Kidney epithelial cell (primary cell): ENCODE results near the gene EGFLAM. TPM values are rescaled to one million over a fixed set of nuclear protein-coding genes. Genes with fewer than 3 reads are reported as not detected.

ENCODE experiments used
- DNase-seq: peaks from one replicate; pipeline ENCODE4 v3.0.0-alpha.2; 2010; ENCODE audit warnings: low read depth
- H3K27me3 ChIP-seq: 2 replicates; pipeline ENCODE4 v1.6.0; 2011; ENCODE audit warnings: low read length; ENCODE audit not compliant: control insufficient read depth, insufficient read depth
- H3K36me3 ChIP-seq: 2 replicates; pipeline ENCODE4 v1.5.1; 2011; ENCODE audit warnings: low read length; ENCODE audit not compliant: control insufficient read depth, insufficient read depth
- H3K4me3 ChIP-seq: 2 replicates; pipeline ENCODE4 v1.5.1; 2011; ENCODE audit warnings: low read depth, mild to moderate bottlenecking, control low read depth, low read length
- total RNA-seq: library from RNA; depleted of rRNA; stranded (reverse); fragments of >200 nt; gene quantifications from 2 replicates; pipeline ENCODE4 v1.2.3, GENCODE V29; 2015
- TF ChIP-seq, protein P1 (sequence below): IDR thresholded peaks from 2 replicates; pipeline ENCODE4 v1.5.1; 2011; ENCODE audit warnings: mild to moderate bottlenecking, moderate library complexity, low read length, control low read depth, inconsistent platforms; ENCODE audit not compliant: insufficient read depth, poor library complexity, severe bottlenecking

Gene EGFLAM
- total RNA-seq, 1 donor from 2014 or later = 3.5 TPM

DNA sequence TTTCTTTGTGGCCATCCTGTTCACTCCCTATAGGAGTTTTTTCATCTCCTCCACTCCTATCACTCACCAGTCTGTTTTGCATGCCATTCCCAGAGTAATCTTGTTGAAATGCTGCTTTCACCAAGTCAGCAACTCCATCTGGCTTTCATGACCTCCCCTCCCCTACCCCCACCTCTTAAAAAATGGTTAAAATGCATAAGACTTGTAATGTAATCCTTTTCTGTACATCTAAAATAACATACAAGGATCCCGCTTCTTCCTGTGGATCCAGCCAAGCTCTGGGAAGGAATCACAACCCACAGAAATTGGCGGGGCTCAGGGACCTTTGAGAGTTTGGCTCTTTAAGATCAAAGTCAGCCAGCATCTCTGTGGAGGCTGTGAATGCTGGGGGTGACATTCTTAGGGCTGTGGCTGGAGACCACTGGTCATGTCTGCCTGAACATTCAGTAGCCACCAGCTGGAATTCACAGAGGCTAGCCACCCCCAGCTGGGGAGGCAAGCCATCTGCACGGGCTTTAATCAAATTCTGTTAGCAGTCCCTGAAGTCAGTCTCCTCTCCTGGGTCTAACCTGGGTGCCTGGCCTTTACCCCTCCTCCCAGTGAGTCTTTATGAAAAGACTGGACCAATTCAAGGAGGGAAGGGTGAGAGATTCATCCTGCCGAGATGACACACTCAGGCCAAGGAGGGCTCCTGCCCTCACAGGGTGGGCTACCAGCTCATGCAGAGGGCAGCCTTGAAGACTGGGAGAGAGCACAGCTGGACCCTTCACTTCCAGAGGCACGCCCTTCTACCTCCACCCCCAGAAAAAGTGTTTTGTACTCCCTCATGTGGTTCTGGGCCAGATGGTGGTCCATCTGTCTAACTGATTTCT, 165.2 kb downstream of the EGFLAM start:
- H3K27me3 ChIP-seq = no peaks in the 10 kb centered on the region

GRCh38 chr5:38424148-38425060, 166.0 kb downstream of the EGFLAM start:
- Histone ChIP-seq H3K27me3 (no peaks in the 10 kb centered on the region), H3K36me3 (no peaks in the 10 kb centered on the region), H3K4me3 (no peak overlapping the region)
- TF ChIP-seq, protein P1, sequence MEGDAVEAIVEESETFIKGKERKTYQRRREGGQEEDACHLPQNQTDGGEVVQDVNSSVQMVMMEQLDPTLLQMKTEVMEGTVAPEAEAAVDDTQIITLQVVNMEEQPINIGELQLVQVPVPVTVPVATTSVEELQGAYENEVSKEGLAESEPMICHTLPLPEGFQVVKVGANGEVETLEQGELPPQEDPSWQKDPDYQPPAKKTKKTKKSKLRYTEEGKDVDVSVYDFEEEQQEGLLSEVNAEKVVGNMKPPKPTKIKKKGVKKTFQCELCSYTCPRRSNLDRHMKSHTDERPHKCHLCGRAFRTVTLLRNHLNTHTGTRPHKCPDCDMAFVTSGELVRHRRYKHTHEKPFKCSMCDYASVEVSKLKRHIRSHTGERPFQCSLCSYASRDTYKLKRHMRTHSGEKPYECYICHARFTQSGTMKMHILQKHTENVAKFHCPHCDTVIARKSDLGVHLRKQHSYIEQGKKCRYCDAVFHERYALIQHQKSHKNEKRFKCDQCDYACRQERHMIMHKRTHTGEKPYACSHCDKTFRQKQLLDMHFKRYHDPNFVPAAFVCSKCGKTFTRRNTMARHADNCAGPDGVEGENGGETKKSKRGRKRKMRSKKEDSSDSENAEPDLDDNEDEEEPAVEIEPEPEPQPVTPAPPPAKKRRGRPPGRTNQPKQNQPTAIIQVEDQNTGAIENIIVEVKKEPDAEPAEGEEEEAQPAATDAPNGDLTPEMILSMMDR = no peak
- DNase-seq = no peak

More for the DNA sequence above, 165.2 kb downstream of the EGFLAM start:
- Histone ChIP-seq H3K4me3 (no peak overlapping the region), H3K36me3 (no peaks in the 10 kb centered on the region)
- DNase-seq = no peak
- TF ChIP-seq, protein P1 = no peak

- Histone ChIP-seq H3K27me3 (no peaks in the 10 kb centered on the region), H3K4me3 (no peak overlapping the region), H3K36me3 (no peaks in the 10 kb centered on the region)
- no peak for DNase-seq
- TF ChIP-seq, protein P1 = no peak
Observed at GRCh38 chr5:38426490-38426889, 168.1 kb downstream of the EGFLAM start.

GRCh38 chr5:38426986-38427950, 168.9 kb downstream of the EGFLAM start:
- H3K36me3 ChIP-seq = no peaks in the 10 kb centered on the region
- H3K27me3 ChIP-seq = no peaks in the 10 kb centered on the region
- no peak overlapping the region for H3K4me3 ChIP-seq
- no peak for DNase-seq
- TF ChIP-seq, protein P1 = no peak

GRCh38 chr5:38431242-38431853, 173.0 kb downstream of the EGFLAM start:
- H3K27me3 ChIP-seq = no peaks in the 10 kb centered on the region
- DNase-seq = no peak
- TF ChIP-seq, protein P1 = no peak
- no peaks in the 10 kb centered on the region for H3K36me3 ChIP-seq
- no peak overlapping the region for H3K4me3 ChIP-seq
